Putamen (tissue), 1 donor: ENCODE results near the gene APLN.

Experiments
- DNase-seq: peaks from one replicate; pipeline ENCODE4 v3.0.0-alpha.2; 2016; ENCODE audit warnings: low spot score

The APLN gene

GRCh38 chrX:129661369-129661768 lies 6.6 kb upstream of the APLN start:
- DNase-seq = no peak

- DNase-seq = no peak
Observed at GRCh38 chrX:129659861-129660260, 5.1 kb upstream of the APLN start.

- no peak for DNase-seq
Observed at GRCh38 chrX:129659141-129659540, 4.4 kb upstream of the APLN start.

GRCh38 chrX:129658429-129658828 lies 3.7 kb upstream of the APLN start:
- DNase-seq = no peak

- no peak for DNase-seq
Observed at GRCh38 chrX:129655547-129656249, 942 bp upstream of the APLN start.

GRCh38 chrX:129653971-129654651 lies 645 bp downstream of the APLN start:
- DNase-seq = no peak

GRCh38 chrX:129653181-129653970 lies 1.4 kb downstream of the APLN start:
- no peak for DNase-seq

GRCh38 chrX:129652565-129653169 lies 2.1 kb downstream of the APLN start:
- no peak for DNase-seq

- no peak for DNase-seq
Observed at GRCh38 chrX:129651756-129652564, 2.8 kb downstream of the APLN start.

GRCh38 chrX:129650821-129651510 lies 3.8 kb downstream of the APLN start:
- no peak for DNase-seq

GRCh38 chrX:129650183-129650689 lies 4.5 kb downstream of the APLN start:
- no peak for DNase-seq

- no peak for DNase-seq
Observed at GRCh38 chrX:129649268-129650182, 5.2 kb downstream of the APLN start.

GRCh38 chrX:129648514-129649267 lies 6.1 kb downstream of the APLN start:
- no peak for DNase-seq

- DNase-seq = no peak
Observed at GRCh38 chrX:129647418-129648410, 7.0 kb downstream of the APLN start.

- no peak for DNase-seq
Observed at GRCh38 chrX:129646566-129647417, 8.0 kb downstream of the APLN start.

GRCh38 chrX:129642641-129643040 lies 12.1 kb downstream of the APLN start:
- no peak for DNase-seq

- no peak for DNase-seq
Observed at GRCh38 chrX:129641941-129642340, 12.8 kb downstream of the APLN start.
